HG03175 (cell line): Measurements from ENCODE around the gene NCOR1.
"Not testable (repeated sequence)": the region's sequence is repeated elsewhere in the genome, so short reads cannot be mapped to it uniquely, and the experiment has no call there.

ENCODE experiments used
- ATAC-seq: cut with Tn5 transposase; IDR thresholded peaks from one replicate; pipeline ENCODE4 v1.9.1; 2021; ENCODE audit warnings: mild to moderate bottlenecking, moderate library complexity; ENCODE audit not compliant: unreplicated experiment

The NCOR1 gene

GRCh38 chr17:16215273-16215964, at the start of gene NCOR1:
Gene NCOR1 (minus strand): TSS chr17:16215534. CDS start chr17:16194569, 20,965 bp downstream.
- peak; percentile 75 for ATAC-seq

GRCh38 chr17:16262201-16262600, 46.9 kb upstream of the NCOR1 start:
- ATAC-seq = no peak

GRCh38 chr17:16261049-16261448, 45.7 kb upstream of the NCOR1 start:
- ATAC-seq = no peak

GRCh38 chr17:16259926-16260325, 44.6 kb upstream of the NCOR1 start:
- ATAC-seq = no peak

GRCh38 chr17:16258901-16259300, 43.6 kb upstream of the NCOR1 start:
- no peak for ATAC-seq

GRCh38 chr17:16255481-16255921, 40.2 kb upstream of the NCOR1 start:
- ATAC-seq = no peak

GRCh38 chr17:16254773-16255400, 39.6 kb upstream of the NCOR1 start:
- ATAC-seq = no peak

- ATAC-seq = no peak
These were observed 36.2 kb upstream of the NCOR1 start for GRCh38 chr17:16251556-16251955.

GRCh38 chr17:16251043-16251442, 35.7 kb upstream of the NCOR1 start:
- no peak for ATAC-seq

- no peak for ATAC-seq
These were observed 35.3 kb upstream of the NCOR1 start for GRCh38 chr17:16250635-16251034.

GRCh38 chr17:16247586-16247984, 32.3 kb upstream of the NCOR1 start:
- no peak for ATAC-seq

- ATAC-seq = no peak
These were observed 28.6 kb upstream of the NCOR1 start for GRCh38 chr17:16243801-16244567.

GRCh38 chr17:16243385-16243784, 28.1 kb upstream of the NCOR1 start:
- no peak for ATAC-seq

- no peak for ATAC-seq
These were observed 26.6 kb upstream of the NCOR1 start for GRCh38 chr17:16241906-16242399.

GRCh38 chr17:16239931-16240330, 24.6 kb upstream of the NCOR1 start:
- ATAC-seq = no peak

- no peak for ATAC-seq
These were observed 17.1 kb upstream of the NCOR1 start for GRCh38 chr17:16232391-16232790.

- ATAC-seq = not testable (repeated sequence)
These were observed 14.7 kb upstream of the NCOR1 start for GRCh38 chr17:16229912-16230561.

- ATAC-seq = no peak
These were observed 7.1 kb upstream of the NCOR1 start for GRCh38 chr17:16222406-16222805.

GRCh38 chr17:16217002-16217635, 1.8 kb upstream of the NCOR1 start, which contains the start of gene PIGL:
Gene PIGL (plus strand): TSS chr17:16217210. CDS start chr17:16217227, 17 bp downstream.
- ATAC-seq = no peak

- not testable (repeated sequence) for ATAC-seq
These were observed 1.1 kb upstream of the NCOR1 start for GRCh38 chr17:16216341-16217001.
